ENCODE data around the gene MEIOB.

GRCh38 chr16:1857433-1858097 is 14.4 kb downstream of the MEIOB start:
- no peak for TF ChIP-seq CTCF (conservative IDR thresholded peaks at IDR 0.05 in 1 of 2, IDR thresholded peaks at IDR 0.05 in 1 of 2; ENCODE audit: extremely low read depth in 1 of 2, insufficient read depth in 1 of 2, low read depth in 1 of 2, low read length in 2 of 2)
- no peak for TF ChIP-seq EZH2 (IDR thresholded peaks at IDR 0.05; ENCODE audit: borderline replicate concordance, low read length)

All from mammary epithelial cell (primary cell).